Activated CD8-positive, alpha-beta memory T cell treated with anti-CD3 and anti-CD28 coated beads for 24 hours (primary cell): ENCODE data around the gene CD300LG.
"Not testable (repeated sequence)": the region's sequence is repeated elsewhere in the genome, so short reads cannot be mapped to it uniquely, and the experiment has no call there.

Experiments
- DNase-seq: peaks from one replicate; pipeline ENCODE4 v3.0.0-alpha.2; 2020

Gene CD300LG, protein sequence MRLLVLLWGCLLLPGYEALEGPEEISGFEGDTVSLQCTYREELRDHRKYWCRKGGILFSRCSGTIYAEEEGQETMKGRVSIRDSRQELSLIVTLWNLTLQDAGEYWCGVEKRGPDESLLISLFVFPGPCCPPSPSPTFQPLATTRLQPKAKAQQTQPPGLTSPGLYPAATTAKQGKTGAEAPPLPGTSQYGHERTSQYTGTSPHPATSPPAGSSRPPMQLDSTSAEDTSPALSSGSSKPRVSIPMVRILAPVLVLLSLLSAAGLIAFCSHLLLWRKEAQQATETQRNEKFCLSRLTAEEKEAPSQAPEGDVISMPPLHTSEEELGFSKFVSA

DNA sequence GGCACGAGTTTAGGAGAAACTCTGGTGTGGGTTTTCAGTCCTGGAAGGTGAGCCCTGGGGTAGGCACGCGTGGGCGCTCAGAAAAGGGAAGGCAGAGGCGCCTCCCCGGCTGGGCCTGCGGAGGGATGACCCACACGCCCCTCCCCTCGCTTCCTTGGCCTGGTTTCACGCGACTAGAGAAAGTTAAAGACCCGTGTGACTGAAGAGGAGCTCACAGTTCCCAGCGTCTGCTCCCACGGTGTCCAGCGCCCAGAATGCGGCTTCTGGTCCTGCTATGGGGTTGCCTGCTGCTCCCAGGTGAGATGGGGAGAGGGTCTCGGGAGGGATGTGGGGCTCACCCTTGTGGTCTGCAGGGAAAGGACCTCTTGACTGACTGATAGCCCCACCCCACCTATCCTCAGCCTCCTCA, at the start of gene CD300LG:
CD300LG (plus strand) TSS at position 214 of the 409 bp plus-strand sequence; CDS start at position 255, 41 bp downstream.
- DNase-seq = no peak

DNA sequence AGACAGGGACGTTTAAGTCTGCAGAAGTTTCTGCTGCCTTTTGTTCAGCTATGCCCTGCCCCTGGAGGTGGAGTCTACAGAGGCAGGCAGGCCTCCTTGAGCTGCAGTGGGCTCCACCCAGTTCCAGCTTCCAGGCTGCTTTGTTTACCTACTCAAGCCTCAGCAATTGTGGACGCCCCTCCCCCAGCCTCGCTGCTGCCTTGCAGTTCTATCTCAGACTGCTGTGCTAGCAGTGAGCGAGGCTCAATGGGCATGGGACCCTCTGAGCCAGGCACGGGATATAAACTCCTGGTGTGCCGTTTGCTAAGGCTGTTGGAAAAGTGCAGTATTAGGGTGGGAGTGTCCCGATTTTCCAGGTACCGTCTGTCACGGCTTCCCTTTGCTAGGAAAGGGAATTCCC, 49.0 kb upstream of the CD300LG start:
- DNase-seq = not testable (repeated sequence)

DNA sequence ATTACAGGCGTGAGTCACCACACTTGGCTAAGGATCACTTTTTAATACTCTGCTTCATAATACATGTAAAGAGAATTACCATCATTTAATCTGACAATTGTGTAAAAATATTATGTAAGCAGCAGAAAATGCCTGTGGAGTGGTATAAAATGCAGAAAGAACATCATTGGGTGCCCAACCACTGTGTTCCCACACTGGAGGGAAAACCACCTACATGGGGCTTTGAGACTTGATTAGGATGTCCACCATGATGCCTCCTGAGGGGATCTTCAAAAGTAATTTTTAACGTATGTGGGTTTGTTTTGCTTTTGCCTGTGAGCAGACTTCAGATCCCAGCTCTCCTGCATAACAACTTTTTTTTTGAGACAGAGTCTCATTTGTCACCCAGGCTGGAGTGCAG, 47.9 kb upstream of the CD300LG start:
- DNase-seq = no peak

DNA sequence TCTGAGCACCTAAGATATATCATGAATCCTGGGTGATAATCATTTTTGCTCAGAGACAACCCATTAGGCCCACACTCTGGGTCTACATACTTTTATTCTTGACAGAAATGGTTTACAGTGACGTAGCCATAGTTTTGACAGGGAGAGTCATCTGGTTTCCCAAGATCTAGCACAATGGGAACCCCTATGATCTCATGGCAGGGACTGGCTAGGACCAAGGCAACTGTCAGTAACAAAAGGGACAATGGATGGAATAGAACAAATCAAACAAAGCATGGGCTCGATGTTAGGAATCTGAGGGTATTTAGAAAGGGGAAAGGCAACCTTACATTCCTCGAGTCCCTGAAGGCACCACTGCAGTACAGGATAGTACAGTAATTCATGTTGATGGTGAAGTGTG, 46.2 kb upstream of the CD300LG start:
- DNase-seq = no peak

DNA sequence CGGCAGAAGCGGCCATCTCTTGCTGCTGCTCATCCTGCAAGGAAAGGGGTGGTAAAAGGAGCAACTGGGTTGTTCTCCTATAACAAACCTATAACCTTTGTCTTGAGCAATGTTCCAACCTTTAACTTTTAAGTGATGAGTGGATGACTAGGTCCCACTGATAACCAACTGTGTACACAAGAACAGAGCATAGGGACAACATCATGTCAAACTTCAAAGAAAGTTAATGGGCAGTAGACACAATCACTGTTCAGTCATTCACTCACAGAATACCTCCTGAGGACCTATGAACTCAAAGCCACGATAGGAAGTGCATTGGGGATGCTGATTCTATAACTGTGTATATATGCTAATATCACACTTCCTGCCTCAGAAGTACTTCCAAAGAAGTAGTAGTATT, 45.1 kb upstream of the CD300LG start:
- DNase-seq = no peak

DNA sequence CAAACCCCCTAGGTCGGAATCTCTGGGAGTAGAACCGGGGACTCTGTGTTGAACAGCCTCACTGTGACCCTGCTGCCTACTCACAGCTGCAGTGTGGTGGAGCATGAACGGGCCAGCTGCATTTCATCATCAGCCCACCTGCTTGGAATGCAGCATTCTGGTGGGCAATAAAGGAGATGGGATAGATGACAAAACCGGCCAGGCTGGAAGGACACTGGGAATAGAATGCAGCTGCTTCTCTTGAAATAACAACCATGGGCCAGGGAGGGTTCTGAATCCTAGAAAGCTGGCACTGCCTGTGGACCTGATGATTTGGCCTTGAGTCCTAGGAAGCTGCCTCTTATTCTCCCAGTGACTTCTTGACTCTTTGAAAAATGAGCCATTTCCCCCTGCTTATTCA, 43.2 kb upstream of the CD300LG start:
- no peak for DNase-seq

DNA sequence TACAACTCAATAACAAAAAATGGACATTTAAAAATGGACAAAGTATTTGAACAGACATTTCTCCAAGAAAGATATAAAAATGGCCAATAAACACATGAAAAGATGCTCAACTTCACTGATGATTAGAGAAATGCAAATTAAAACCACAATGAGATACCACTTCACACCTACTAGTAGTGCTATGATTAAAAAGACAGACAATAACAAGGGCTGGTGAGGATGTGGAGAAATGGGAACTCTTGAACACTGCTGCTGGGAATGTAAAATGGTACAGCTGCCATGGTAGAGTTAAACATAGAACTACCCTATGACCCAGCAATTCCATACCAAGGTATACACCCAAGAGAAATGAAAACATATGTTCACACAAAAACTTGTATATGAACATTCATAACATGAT, 41.9 kb upstream of the CD300LG start:
- DNase-seq = no peak

DNA sequence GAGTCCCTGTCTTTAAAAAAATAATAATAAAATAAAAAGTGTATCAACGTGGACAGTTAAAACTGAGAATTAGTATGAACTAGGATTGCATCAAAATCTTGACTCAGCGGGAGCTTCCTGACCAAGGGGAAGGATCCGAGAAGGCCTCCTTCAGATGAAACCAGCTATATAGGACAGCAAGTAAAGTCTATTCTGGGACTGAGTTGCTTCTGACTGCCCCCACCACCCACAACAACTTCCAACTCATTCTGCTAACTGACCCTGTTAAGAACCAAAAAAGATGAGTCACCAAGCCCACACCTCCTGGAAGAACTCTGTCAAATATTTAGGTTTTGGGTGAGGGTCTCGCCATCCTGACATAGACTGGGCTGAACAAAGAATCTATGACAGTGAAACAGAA, 38.9 kb upstream of the CD300LG start:
- no peak for DNase-seq

DNA sequence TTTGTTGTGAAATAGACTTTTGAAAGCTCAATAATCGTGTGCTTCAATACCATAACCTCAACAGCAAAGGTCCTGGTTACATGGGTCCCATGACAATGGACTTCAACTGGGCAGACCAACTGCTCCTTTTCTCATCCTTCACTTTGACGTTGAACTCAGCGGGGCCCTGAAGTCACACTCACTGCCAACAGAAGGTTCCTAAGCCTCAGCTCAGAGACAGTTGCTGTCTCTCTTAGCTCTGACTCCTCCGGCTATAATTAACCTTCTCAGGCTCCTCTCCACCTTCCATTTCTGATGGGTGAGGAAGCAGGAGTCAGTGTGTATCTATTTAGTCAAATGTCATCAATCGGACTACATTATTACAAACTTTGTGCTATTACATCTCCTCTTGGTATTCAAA, 37.9 kb upstream of the CD300LG start:
- DNase-seq = no peak

DNA sequence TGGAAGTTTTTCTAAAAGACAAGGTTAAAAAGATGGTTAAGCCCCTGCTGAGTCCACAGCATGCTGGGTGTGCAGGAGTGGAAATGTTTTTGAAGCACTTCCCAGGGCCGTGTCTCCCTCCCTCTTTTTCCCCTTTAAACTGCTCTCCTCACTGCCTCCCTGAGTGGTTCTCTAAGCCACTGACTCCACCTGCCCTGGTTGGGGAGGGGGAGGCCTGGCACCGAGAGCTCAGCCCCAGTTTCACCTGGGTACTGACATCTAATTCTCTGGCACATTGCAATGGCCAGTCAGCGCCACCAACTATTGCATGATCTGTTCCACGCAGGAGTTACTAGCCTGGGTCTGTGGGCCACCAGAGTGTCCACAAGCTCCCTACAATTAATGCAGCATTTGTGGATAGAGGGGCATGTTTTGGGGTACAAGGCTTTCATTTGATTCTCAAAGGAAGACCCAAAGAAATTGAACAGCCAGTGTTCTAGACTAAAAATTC, 36.7 kb upstream of the CD300LG start:
- no peak for DNase-seq

DNA sequence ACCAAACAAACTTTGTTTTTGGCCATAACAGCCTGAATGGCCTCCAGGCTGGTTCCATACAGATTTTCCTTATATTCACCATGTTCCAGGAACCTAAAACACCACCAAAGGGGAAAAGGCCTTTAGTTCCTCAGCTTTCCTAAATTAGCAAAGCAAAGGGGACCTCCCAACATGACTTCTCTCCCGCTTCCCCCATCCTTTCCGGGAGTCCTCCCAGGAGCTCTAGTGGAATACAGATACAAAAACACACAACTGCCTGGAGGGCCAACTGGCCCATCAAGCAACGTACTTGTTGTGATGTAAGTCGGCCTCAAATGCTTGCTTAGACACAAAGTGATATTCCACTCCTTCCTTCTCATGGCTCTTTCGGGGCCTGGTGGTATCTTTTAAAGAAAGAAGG, 36.2 kb upstream of the CD300LG start:
- DNase-seq = no peak

DNA sequence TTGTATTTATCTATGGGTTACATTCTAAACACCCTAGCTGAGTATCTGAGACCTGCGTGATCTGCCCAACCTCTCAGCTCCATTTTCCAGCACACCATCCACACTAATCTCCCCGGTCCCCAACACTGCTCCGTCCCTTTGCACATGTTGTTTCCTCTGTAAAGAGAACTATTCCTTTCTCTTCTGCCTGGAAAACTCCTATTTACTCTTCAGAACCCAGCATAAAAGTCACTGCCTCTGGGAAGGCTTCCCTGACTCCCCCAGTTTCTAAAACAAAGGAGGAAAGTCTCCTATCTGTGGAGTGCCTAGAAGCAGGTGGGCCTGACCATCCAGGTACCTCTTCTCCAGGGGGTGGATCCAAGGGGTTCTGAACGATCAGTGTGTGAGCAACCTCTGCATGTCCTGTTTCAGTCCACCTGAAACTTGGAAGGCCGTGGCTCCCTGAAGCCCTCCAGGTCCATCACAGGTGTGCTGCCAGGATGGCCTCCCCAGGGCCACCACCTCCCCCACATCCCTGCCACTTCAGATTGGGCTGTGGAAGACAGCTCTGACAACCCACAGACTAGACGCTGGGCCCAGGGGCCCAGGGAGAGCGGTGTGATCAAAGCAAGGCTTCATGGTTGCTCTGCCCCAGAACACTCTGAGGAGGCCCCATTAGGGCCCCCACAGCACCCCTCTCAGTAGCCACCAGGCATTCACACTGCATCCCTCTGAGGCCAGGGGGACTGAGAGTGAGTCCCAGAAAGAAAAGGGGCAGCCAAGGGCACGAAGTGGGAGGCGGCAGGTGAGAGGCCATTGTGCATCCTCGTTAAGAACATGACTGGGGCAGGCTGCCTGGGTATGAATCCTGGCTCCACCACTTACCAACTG, 34.3 kb upstream of the CD300LG start:
- DNase-seq = no peak

DNA sequence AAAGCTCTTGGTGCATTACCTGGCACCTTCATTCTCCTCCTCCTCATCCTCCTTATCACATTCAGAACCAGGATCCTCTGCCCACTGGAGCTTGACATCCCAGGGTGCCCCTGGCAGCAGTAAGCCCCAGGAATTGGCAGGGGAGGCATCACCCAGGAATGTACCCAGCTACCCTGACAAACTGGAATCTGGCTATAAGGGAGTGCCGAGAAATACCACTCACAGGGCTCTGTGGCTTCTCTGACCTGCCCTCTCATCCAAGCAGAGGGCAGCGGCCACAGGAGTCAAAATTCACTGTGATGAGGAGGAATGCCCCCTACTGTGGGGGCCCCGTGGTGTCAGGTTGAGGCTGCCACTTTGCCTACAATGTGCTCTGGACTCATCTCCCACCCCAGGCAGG, 33.6 kb upstream of the CD300LG start:
- no peak for DNase-seq

DNA sequence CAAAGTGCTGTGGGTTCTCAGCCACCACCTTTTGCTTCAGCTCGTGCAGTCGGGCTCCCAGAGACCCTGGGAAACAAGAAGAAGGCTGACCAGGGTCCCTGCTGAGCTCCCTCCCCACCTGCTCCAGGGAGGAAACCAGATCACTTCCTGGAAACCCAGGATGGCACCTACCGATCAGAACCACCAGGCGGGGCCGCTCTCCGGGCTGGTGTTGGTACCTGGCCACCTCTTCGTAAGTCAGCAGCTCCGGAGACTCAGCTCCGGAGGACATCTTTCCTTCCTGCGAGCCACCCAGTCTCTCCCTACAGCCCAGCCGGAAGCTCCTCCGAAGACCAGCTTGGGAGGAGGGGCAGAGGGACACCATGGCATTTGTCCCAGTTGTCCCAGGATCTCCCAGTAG, 33.0 kb upstream of the CD300LG start:
- DNase-seq = no peak

DNA sequence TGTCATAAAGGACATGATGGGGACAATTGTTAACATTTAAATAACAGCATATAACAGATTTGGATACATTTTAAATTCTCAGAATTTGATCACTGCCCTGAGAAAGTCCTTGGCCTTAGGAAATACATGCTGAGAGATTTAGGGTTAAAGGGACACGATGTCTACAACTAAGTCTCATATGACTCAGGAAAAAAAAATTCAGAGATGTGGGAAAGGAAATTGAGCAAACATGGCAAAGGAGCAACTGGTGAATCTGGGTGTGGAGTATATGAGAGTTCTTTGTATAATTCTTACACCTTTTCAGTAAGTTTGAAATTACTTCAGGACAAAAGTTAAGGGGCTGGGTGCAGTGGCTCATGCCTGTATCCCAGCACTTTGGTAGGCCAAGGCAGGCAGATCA, 32.3 kb upstream of the CD300LG start:
- no peak for DNase-seq

DNA sequence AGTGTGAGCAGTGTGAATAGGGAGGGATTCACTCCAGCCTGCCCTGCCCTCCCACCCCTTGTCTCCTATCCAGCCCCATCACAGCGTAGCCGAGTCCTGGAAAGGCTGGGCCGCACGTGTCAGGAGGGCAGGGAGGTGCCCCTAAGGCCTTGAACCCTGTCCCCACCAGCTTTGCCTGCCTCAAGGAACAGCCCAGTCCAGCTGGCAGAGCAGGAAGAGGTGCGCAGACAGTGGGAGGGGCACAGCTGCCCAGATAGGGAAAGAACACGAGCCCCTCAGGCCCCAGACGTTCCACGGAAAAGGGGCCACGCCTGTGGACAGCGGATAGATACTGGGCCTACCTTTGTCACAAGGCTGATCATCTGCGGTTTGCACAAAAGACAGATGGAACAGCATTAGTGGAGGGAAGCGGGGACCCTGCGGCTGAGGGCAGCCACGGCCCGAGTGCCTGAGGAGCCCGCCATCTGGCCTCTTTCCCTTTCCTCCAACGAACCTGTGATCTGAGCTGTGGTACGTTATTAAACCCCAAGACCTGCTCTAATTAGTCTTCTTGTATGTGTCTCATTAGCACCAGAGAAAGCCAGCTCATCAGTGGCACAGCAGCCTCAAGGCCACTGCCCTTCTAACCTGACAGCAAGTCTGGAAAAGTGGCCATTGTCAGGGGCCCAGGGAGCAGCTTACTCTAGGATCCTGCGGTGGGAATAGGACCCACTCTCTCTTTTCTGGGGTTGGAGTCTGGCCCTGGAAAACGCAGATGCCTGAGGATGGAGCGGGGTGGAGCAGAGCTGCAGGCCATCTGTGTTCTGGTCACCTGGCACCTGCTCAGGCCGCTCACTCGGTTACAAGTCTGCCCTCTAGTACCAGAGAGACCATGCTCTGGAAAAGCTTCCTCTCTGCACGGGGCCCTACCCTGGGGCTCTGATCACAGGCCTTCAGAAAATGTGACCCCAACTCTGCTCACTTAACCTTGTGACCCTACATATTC, 30.3 kb upstream of the CD300LG start:
- DNase-seq = no peak

DNA sequence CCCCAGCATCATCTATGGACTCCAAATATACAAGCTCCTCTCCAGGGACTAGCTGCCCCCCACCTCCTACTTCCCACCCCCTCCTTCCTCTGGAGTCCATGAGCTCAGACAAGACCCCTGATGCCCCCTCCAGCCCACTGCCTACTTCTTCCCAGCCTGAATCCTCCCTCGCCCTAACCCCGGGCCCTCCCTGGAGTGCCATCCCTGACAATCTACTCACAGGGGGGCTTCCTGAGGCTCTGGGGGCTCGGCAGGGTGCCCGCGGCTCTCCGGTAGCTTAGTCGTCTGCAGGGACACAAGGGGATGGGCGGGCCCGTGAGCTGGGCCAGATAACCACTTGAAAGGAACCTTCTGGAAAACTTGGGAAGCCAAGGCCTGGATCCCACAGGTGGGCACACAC, 29.1 kb upstream of the CD300LG start:
- DNase-seq = no peak

DNA sequence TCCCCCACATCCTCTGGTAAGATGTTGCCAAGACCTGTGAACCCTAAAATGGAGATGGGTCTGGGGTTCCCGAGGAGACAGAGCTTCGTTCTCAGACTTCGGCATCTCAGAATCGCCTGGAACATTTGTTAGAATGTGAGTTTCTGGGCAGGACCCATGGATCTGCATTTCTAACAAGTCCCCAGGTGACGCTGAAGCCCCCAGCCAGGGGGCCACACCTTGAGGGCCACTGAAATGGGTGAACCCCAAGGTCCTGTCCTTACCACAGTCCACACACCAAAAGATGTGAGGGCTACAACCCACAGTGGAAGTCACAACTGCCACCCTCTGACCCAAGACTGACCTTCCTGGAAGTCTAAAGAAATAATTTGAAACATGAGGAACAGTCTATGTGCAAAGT, 28.0 kb upstream of the CD300LG start:
- DNase-seq = no peak

DNA sequence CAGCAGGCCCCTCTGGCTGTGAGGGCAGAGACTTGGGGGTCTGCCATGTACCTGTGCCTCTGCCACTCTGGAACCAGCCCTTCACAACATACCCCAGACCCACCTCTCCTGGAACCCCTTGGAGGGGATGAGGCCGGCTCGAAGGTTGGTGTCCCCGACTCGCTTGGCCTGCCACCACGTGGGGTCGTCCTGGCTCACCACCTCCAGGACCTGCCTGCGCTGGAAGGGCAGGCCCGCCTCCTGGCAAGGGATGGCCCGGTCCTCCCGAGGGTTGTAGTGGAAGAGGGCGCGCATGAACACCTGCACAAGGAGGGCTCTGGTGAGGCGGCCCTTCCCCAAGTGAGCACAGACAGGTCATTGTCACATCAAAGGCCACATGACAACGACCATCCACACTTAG, 26.2 kb upstream of the CD300LG start:
- no peak for DNase-seq

DNA sequence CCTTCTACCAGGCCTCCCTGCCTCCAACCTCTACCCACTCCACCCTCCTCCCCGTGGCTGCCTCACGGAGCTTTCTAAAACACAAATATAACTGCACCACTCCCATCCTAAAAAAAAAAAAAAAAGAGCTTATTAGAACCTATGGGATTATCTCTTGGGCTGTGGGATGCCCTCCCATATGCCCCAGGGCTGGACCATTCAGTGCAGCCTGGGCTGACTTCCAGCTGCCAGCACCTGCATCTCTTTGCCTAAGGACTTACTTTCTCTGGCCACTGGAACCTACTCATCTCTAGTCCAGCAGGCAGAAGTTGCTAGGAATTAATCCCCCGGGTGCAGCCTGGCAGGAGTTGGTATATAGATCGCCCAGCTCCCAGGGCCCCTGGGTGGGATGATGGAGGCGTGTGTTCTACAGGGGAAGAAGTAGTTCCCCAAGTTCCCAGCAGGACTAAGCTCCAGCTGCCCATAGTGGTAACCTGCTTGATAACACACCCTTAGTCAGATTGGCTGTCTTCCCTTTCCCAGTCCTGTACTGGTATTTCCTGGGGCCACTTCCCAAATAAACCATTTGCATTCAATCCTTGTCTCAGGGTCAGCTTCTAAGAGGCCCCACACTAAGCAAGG, 24.3 kb upstream of the CD300LG start:
- DNase-seq = no peak

DNA sequence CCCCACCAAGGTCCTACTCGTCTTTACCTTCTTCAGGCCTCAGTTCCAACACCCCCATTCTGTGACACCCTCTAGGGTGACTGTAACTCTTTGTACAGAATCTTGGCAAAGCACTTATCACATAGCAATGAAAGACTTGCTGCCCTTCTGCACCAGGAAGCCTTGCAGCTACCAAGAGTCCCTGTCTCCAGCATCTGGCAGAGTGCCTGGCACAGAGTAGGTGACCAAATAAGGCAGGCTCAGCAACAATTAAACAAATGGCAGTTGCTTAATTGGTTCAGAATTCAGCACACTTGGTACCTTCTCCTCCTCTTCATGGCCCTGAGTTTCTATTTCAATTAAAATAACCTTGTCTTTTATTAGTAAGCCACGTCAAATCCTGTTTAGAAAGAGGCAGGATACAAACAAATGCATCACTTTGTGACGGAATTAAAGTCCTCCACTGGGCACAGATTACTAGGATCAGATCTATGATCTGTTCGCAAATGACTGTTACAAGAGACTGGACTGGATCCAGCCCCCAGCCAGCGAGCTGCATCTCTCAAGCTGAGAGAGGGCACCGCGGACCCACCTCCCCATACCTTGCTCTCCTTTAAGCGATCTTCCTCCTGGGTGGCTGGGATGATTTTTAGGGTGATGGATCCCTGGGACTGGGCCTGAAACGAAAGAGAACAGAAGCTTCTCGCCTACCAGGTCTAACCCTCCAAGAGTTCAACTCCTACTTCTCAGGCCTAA, 23.5 kb upstream of the CD300LG start:
- no peak for DNase-seq

DNA sequence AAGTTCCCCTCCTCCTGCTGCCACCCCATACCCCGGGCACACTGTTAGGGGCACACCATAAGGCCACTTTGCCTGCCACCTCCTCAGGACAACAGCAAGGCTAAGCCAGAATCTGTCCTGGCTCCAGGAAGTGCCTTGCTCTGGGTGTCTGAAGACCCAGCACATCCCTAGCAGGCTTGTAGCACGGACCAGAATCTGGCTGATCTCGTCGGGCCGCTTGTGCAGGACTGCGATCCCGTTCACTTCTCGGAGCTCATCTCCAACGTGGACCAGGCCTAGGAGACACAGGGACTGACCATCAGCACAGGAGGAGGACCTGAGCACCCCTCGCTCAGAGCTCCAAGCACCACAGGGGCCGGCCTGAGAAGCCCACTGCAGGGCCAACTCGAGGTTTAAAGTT, 21.4 kb upstream of the CD300LG start:
- no peak for DNase-seq
